AG04450 (cell line): ENCODE results near the gene DNM3. TPM values are rescaled to one million over a fixed set of nuclear protein-coding genes. Genes with fewer than 3 reads are reported as not detected.

Experiments
- CTCF ChIA-PET: fragments of 300-600, 350-600 bp; formaldehyde crosslinking; extraction: SDS; loops from one replicate; lab custom pipeline; 2022; ENCODE audit warnings: antibody characterized with exemption, inconsistent platforms; lab: Charles Lee
- POLR2A ChIA-PET: fragments of 350-600 bp; formaldehyde crosslinking; extraction: SDS; loops from one replicate; lab custom pipeline; 2021; ENCODE audit warnings: antibody characterized with exemption, inconsistent platforms; lab: Yijun Ruan, JAX
- DNase-seq: peaks from one replicate; pipeline ENCODE4 v3.0.0-alpha.2; 2011; ENCODE audit warnings: low read depth, low spot score
- H3K27ac ChIP-seq: one replicate; pipeline ENCODE4 v1.5.1; 2012; ENCODE audit warnings: low read depth, low read length, control low read depth
- H3K27me3 ChIP-seq: one replicate; pipeline ENCODE4 v1.6.0; 2012; ENCODE audit warnings: low read length; ENCODE audit not compliant: control insufficient read depth, insufficient read depth
- H3K4me3 ChIP-seq: 2 replicates; pipeline ENCODE4 v1.5.1; 2011; ENCODE audit warnings: mild to moderate bottlenecking, low read depth, low read length, control low read depth
- H3K9me3 ChIP-seq: 2 replicates; pipeline ENCODE4 v1.5.1; 2012; ENCODE audit warnings: low read length; ENCODE audit not compliant: control insufficient read depth, insufficient read depth
- CTCF ChIP-seq: IDR thresholded peaks from 2 replicates; pipeline ENCODE4 v1.5.1; 2011; ENCODE audit warnings: low read depth, low read length, control low read depth, inconsistent platforms
- polyA plus RNA-seq: library from polyadenylated mRNA; depleted of rRNA; stranded (reverse); fragments of >200 nt; gene quantifications from 2 replicates; pipeline ENCODE4 v1.2.3, GENCODE V29; 2011

Gene DNM3
- polyA plus RNA-seq, 1 experiment = 0.37 TPM

- ChIA-PET CTCF (interaction anchor here (0.7 to 1.7 kb wide), 5 partner anchors 8 to 331 kb away, joined by 3 to 5 read pairs (median 3); no protein-coding TSS in a partner anchor), POLR2A (no interaction called here)
- Histone ChIP-seq H3K9me3 (no peaks in the 10 kb centered on the region), H3K4me3 (no peak overlapping the region), H3K27ac (no peak overlapping the region), H3K27me3 (no peaks in the 10 kb centered on the region)
- no peak for TF ChIP-seq CTCF
- no peak for DNase-seq
These were observed 153.0 kb downstream of the DNM3 start for GRCh38 chr1:171994293-171994692.

- no peak for DNase-seq
- Histone ChIP-seq H3K27me3 (no peaks in the 10 kb centered on the region), H3K9me3 (no peaks in the 10 kb centered on the region), H3K4me3 (no peak overlapping the region), H3K27ac (no peak overlapping the region)
- POLR2A ChIA-PET = no interaction called here
- CTCF ChIA-PET = interaction anchor here (1.0 to 3.1 kb wide), 4 partner anchors 7 to 404 kb away, joined by 4 to 31 read pairs (median 5); no protein-coding TSS in a partner anchor
- TF ChIP-seq CTCF = no peak
These were observed 154.3 kb downstream of the DNM3 start for GRCh38 chr1:171995573-171995972.

- no peaks in the 10 kb centered on the region for H3K27me3 ChIP-seq
- no peak for DNase-seq
- TF ChIP-seq CTCF = no peak
- no peak overlapping the region for H3K27ac ChIP-seq
- H3K4me3 ChIP-seq = no peak overlapping the region
- H3K9me3 ChIP-seq = no peaks in the 10 kb centered on the region
- CTCF ChIA-PET = interaction anchor here (1.2 to 3.1 kb wide), 3 partner anchors 13 to 432 kb away, joined by 3 to 31 read pairs (median 4); no protein-coding TSS in a partner anchor
- POLR2A ChIA-PET = no interaction called here
These were observed 156.6 kb downstream of the DNM3 start for GRCh38 chr1:171997936-171998335.

- DNase-seq = no peak
- no peaks in the 10 kb centered on the region for H3K27me3 ChIP-seq
- H3K4me3 ChIP-seq = no peak overlapping the region
- no peaks in the 10 kb centered on the region for H3K9me3 ChIP-seq
- no peak overlapping the region for H3K27ac ChIP-seq
- CTCF ChIA-PET = interaction anchor here (1.2 to 1.4 kb wide), 2 partner anchors 197 to 431 kb away, joined by 3 read pairs; no protein-coding TSS in a partner anchor
- POLR2A ChIA-PET = no interaction called here
- no peak for TF ChIP-seq CTCF
These were observed 157.4 kb downstream of the DNM3 start for GRCh38 chr1:171998711-171999110.

GRCh38 chr1:171999756-172000155 lies 158.5 kb downstream of the DNM3 start:
- no peak for TF ChIP-seq CTCF
- ChIA-PET CTCF (interaction anchor here (1.4 kb wide), 1 partner anchor 198 kb away, joined by 3 read pairs; no protein-coding TSS in a partner anchor), POLR2A (no interaction called here)
- Histone ChIP-seq H3K4me3 (no peak overlapping the region), H3K9me3 (no peaks in the 10 kb centered on the region), H3K27ac (no peak overlapping the region), H3K27me3 (no peaks in the 10 kb centered on the region)
- no peak for DNase-seq
